Progenitor cell of endocrine pancreas (in vitro differentiated cells): Measurements from ENCODE around the gene PTPRT. TPM values are rescaled to one million over a fixed set of nuclear protein-coding genes. Genes with fewer than 3 reads are reported as not detected.

ENCODE experiments used
- DNase-seq: peaks from one replicate; pipeline ENCODE4 v3.0.0; 2021; ENCODE audit warnings: low spot score; ENCODE audit not compliant: unreplicated experiment
- H3K27ac Mint-ChIP-seq: 2 replicates; pipeline ENCODE4 v1.8.0; 2021; ENCODE audit warnings: mild to moderate bottlenecking, moderate library complexity, mixed read lengths
- H3K27me3 Mint-ChIP-seq: 2 replicates; pipeline ENCODE4 v1.8.0; 2021; ENCODE audit warnings: mixed read lengths
- H3K36me3 Mint-ChIP-seq: 2 replicates; pipeline ENCODE4 v1.8.0; 2022; ENCODE audit warnings: mixed read lengths; ENCODE audit not compliant: insufficient read depth
- H3K4me1 Mint-ChIP-seq: 2 replicates; pipeline ENCODE4 v1.8.0; 2021; ENCODE audit warnings: low read depth, mixed read lengths
- H3K4me3 Mint-ChIP-seq: 2 replicates; pipeline ENCODE4 v1.8.0; 2021; ENCODE audit warnings: low read depth, mild to moderate bottlenecking, moderate library complexity, mixed read lengths
- H3K9me3 Mint-ChIP-seq: 2 replicates; pipeline ENCODE4 v1.8.0; 2021; ENCODE audit warnings: low read depth, mixed read lengths
- CTCF ChIP-seq: fragments of 200-600 bp; sonication (generic); IDR thresholded peaks from one replicate; pipeline ENCODE4 v1.5.0; 2021; ENCODE audit warnings: antibody characterized with exemption, mild to moderate bottlenecking; ENCODE audit not compliant: unreplicated experiment
- total RNA-seq: library from RNA; stranded (reverse); gene quantifications from 2 replicates; pipeline ENCODE4 v1.2.1, GENCODE V29; 2021

The PTPRT gene
- total RNA-seq, 1 donor from 2014 or later: 65.9 TPM

- Mint-ChIP-seq H3K4me1 (no peaks in the 10 kb centered on the region), H3K36me3 (no peaks in the 10 kb centered on the region), H3K4me3 (no peak overlapping the region), H3K9me3 (no peaks in the 10 kb centered on the region), H3K27me3 (no peaks in the 10 kb centered on the region), H3K27ac (peak overlapping the region; percentile 86)
- no peak for TF ChIP-seq CTCF
- no peak for DNase-seq
Measured at GRCh38 chr20:43023836-43024235, 165.9 kb downstream of the PTPRT start.

GRCh38 chr20:43022568-43022967, 167.1 kb downstream of the PTPRT start:
- H3K27me3 Mint-ChIP-seq: no peaks in the 10 kb centered on the region
- no peak overlapping the region for H3K4me3 Mint-ChIP-seq
- peaks cover under 1% of the 10 kb centered on the region for H3K4me1 Mint-ChIP-seq
- peak overlapping the region; percentile 19 for H3K27ac Mint-ChIP-seq
- H3K9me3 Mint-ChIP-seq: no peaks in the 10 kb centered on the region
- no peak for DNase-seq
- no peaks in the 10 kb centered on the region for H3K36me3 Mint-ChIP-seq
- TF ChIP-seq CTCF: no peak

- H3K27ac Mint-ChIP-seq: no peak overlapping the region
Measured at GRCh38 chr20:43022081-43022480, 167.6 kb downstream of the PTPRT start.

GRCh38 chr20:43017241-43018030, 172.3 kb downstream of the PTPRT start:
- DNase-seq: no peak

More at GRCh38 chr20:43022081-43022480, 167.6 kb downstream of the PTPRT start:
- peaks cover 6% of the 10 kb centered on the region for H3K4me1 Mint-ChIP-seq
- no peaks in the 10 kb centered on the region for H3K27me3 Mint-ChIP-seq
- DNase-seq: no peak
- H3K36me3 Mint-ChIP-seq: no peaks in the 10 kb centered on the region
- no peaks in the 10 kb centered on the region for H3K9me3 Mint-ChIP-seq
- no peak for TF ChIP-seq CTCF
- H3K4me3 Mint-ChIP-seq: no peak overlapping the region

GRCh38 chr20:43016257-43016656, 173.4 kb downstream of the PTPRT start:
- peaks cover 7% of the 10 kb centered on the region for H3K9me3 Mint-ChIP-seq
- H3K4me3 Mint-ChIP-seq: no peak overlapping the region
- H3K36me3 Mint-ChIP-seq: peaks cover 3% of the 10 kb centered on the region
- TF ChIP-seq CTCF: no peak
- DNase-seq: no peak
- peaks cover 8% of the 10 kb centered on the region for H3K4me1 Mint-ChIP-seq
- no peaks in the 10 kb centered on the region for H3K27me3 Mint-ChIP-seq
- H3K27ac Mint-ChIP-seq: no peak overlapping the region

More at GRCh38 chr20:43017241-43018030, 172.3 kb downstream of the PTPRT start:
- H3K4me3 Mint-ChIP-seq: no peak overlapping the region
- no peaks in the 10 kb centered on the region for H3K27me3 Mint-ChIP-seq
- no peak for TF ChIP-seq CTCF
- H3K27ac Mint-ChIP-seq: no peak overlapping the region
- no peaks in the 10 kb centered on the region for H3K36me3 Mint-ChIP-seq
- H3K4me1 Mint-ChIP-seq: peaks cover 8% of the 10 kb centered on the region
- H3K9me3 Mint-ChIP-seq: peaks cover 4% of the 10 kb centered on the region
